Activated T-helper 2 cell treated with anti-CD3 and anti-CD28 coated beads, Interferon-gamma antibody, Interleukin-2, Interleukin-4, amounts not matched to agents 10 μg/mL and 5 μg/mL and 100 μg/mL, durations not matched to agents 14 hours and 24 hours and 36 hours (primary cell): Measurements from ENCODE around the gene MRPL47. TPM values are rescaled to one million over a fixed set of nuclear protein-coding genes. Genes with fewer than 3 reads are reported as not detected.

Experiments
- DNase-seq: peaks from one replicate; pipeline ENCODE4 v3.0.0; 2021; ENCODE audit warnings: low spot score
- H3K27ac Mint-ChIP-seq: one replicate; pipeline ENCODE4 v1.8.0; 2021; ENCODE audit warnings: mixed read lengths
- H3K27me3 Mint-ChIP-seq: one replicate; pipeline ENCODE4 v1.8.0; 2021; ENCODE audit warnings: low read depth, mixed read lengths
- H3K36me3 Mint-ChIP-seq: one replicate; pipeline ENCODE4 v1.8.0; 2021; ENCODE audit warnings: low read depth, mixed read lengths
- H3K4me1 Mint-ChIP-seq: one replicate; pipeline ENCODE4 v1.8.0; 2021; ENCODE audit warnings: low read depth, mixed read lengths
- H3K4me3 Mint-ChIP-seq: one replicate; pipeline ENCODE4 v1.8.0; 2021; ENCODE audit warnings: low read depth, mild to moderate bottlenecking, moderate library complexity, mixed read lengths
- H3K9me3 Mint-ChIP-seq: one replicate; pipeline ENCODE4 v1.8.0; 2021; ENCODE audit warnings: mixed read lengths
- intact Hi-C: fragments of 100-400 bp; cut with micrococcal nuclease; formaldehyde crosslinking; loops from one replicate; pipeline ENCODE4 v1.15.1; 2023
- total RNA-seq: library from RNA; stranded (reverse); gene quantifications from 2 replicates; pipeline ENCODE4 v1.2.3, GENCODE V29; 2022

Gene MRPL47
- total RNA-seq, 1 donor from 2014 or later = 61.2 TPM

- Mint-ChIP-seq H3K4me1 (peaks cover 30% of the 10 kb centered on the region), H3K4me3 (peak overlapping the region; percentile 98), H3K27ac (peak overlapping the region; percentile 96), H3K27me3 (peaks cover 14% of the 10 kb centered on the region), H3K36me3 (peaks cover 6% of the 10 kb centered on the region), H3K9me3 (no peaks in the 10 kb centered on the region)
- DNase-seq = peak; percentile 66
- intact Hi-C loops = loop anchor here (2.0 to 5.0 kb wide), 3 partner anchors 113 to 1039 kb away; partner anchors contain the start of genes GNB4, TTC14 and ZMAT3
These were observed 41.1 kb downstream of the MRPL47 start for GRCh38 chr3:179563271-179563783.

GRCh38 chr3:179562591-179563270 is 41.7 kb downstream of the MRPL47 start, which contains the start of gene ACTL6A:
Gene ACTL6A (plus strand): TSS chr3:179562926. CDS start chr3:179563093, 167 bp downstream.
- H3K27me3 Mint-ChIP-seq = peaks cover 14% of the 10 kb centered on the region
- intact Hi-C loops = loop anchor here (1.0 to 5.0 kb wide), 8 partner anchors 42 to 1040 kb away; partner anchors contain the start of genes GNB4, MFN1, MRPL47 and NDUFB5
- H3K9me3 Mint-ChIP-seq = no peaks in the 10 kb centered on the region
- H3K27ac Mint-ChIP-seq = peak within 1 kb of the TSS; percentile 98
- peak within 1 kb of the TSS; percentile 98 for H3K4me3 Mint-ChIP-seq
- DNase-seq = peak; percentile 98
- peaks cover 6% of the 10 kb centered on the region for H3K36me3 Mint-ChIP-seq
- peaks cover 30% of the 10 kb centered on the region for H3K4me1 Mint-ChIP-seq

GRCh38 chr3:179560791-179561190 is 43.6 kb downstream of the MRPL47 start:
- H3K27ac Mint-ChIP-seq = no peak overlapping the region
- no peak for DNase-seq
- H3K4me1 Mint-ChIP-seq = peaks cover 27% of the 10 kb centered on the region
- intact Hi-C loops = loop anchor here (5.0 kb wide), 1 partner anchor 1042 kb away; the partner anchor contains the start of gene TTC14
- peaks cover 3% of the 10 kb centered on the region for H3K36me3 Mint-ChIP-seq
- H3K4me3 Mint-ChIP-seq = no peak overlapping the region
- peaks cover 19% of the 10 kb centered on the region for H3K27me3 Mint-ChIP-seq
- H3K9me3 Mint-ChIP-seq = no peaks in the 10 kb centered on the region

GRCh38 chr3:179558742-179559364 is 45.6 kb downstream of the MRPL47 start:
- peak; percentile 28 for DNase-seq
- Mint-ChIP-seq H3K27me3 (peaks cover 22% of the 10 kb centered on the region), H3K36me3 (no peaks in the 10 kb centered on the region), H3K4me1 (peaks cover 13% of the 10 kb centered on the region), H3K4me3 (no peak overlapping the region), H3K9me3 (no peaks in the 10 kb centered on the region), H3K27ac (no peak overlapping the region)
- intact Hi-C loops = loop anchor here (2.0 kb wide), 1 partner anchor 544 kb away; no protein-coding TSS in a partner anchor

- no peaks in the 10 kb centered on the region for H3K36me3 Mint-ChIP-seq
- peaks cover 14% of the 10 kb centered on the region for H3K4me1 Mint-ChIP-seq
- H3K27ac Mint-ChIP-seq = no peak overlapping the region
- no peaks in the 10 kb centered on the region for H3K9me3 Mint-ChIP-seq
- H3K4me3 Mint-ChIP-seq = no peak overlapping the region
- intact Hi-C loops = no loop called here
- no peak for DNase-seq
- peaks cover 10% of the 10 kb centered on the region for H3K27me3 Mint-ChIP-seq
These were observed 52.9 kb downstream of the MRPL47 start for GRCh38 chr3:179551349-179552105.

GRCh38 chr3:179546814-179547241 is 57.6 kb downstream of the MRPL47 start:
- H3K4me1 Mint-ChIP-seq = peaks cover 17% of the 10 kb centered on the region
- intact Hi-C loops = no loop called here
- H3K36me3 Mint-ChIP-seq = no peaks in the 10 kb centered on the region
- peaks cover 2% of the 10 kb centered on the region for H3K27me3 Mint-ChIP-seq
- no peaks in the 10 kb centered on the region for H3K9me3 Mint-ChIP-seq
- H3K4me3 Mint-ChIP-seq = no peak overlapping the region
- no peak for DNase-seq
- no peak overlapping the region for H3K27ac Mint-ChIP-seq

GRCh38 chr3:179544981-179545645 is 59.3 kb downstream of the MRPL47 start:
- no peak overlapping the region for H3K27ac Mint-ChIP-seq
- intact Hi-C loops = no loop called here
- peaks cover 2% of the 10 kb centered on the region for H3K27me3 Mint-ChIP-seq
- H3K9me3 Mint-ChIP-seq = no peaks in the 10 kb centered on the region
- DNase-seq = no peak
- H3K4me1 Mint-ChIP-seq = peaks cover 17% of the 10 kb centered on the region
- H3K36me3 Mint-ChIP-seq = no peaks in the 10 kb centered on the region
- no peak overlapping the region for H3K4me3 Mint-ChIP-seq

- intact Hi-C loops = no loop called here
- Mint-ChIP-seq H3K27me3 (no peaks in the 10 kb centered on the region), H3K27ac (no peak overlapping the region), H3K9me3 (no peaks in the 10 kb centered on the region), H3K36me3 (no peaks in the 10 kb centered on the region), H3K4me3 (no peak overlapping the region), H3K4me1 (peaks cover 6% of the 10 kb centered on the region)
- DNase-seq = no peak
These were observed 62.1 kb downstream of the MRPL47 start for GRCh38 chr3:179542375-179542774.

GRCh38 chr3:179541596-179541995 is 62.8 kb downstream of the MRPL47 start:
- Mint-ChIP-seq H3K36me3 (no peaks in the 10 kb centered on the region), H3K27me3 (no peaks in the 10 kb centered on the region), H3K27ac (no peak overlapping the region), H3K4me3 (no peak overlapping the region), H3K9me3 (no peaks in the 10 kb centered on the region), H3K4me1 (peaks cover 3% of the 10 kb centered on the region)
- intact Hi-C loops = no loop called here
- DNase-seq = no peak

- no peak overlapping the region for H3K27ac Mint-ChIP-seq
These were observed 63.3 kb downstream of the MRPL47 start for GRCh38 chr3:179541094-179541493.

More at GRCh38 chr3:179541094-179541493, 63.3 kb downstream of the MRPL47 start:
- DNase-seq = no peak
- Mint-ChIP-seq H3K27me3 (no peaks in the 10 kb centered on the region), H3K9me3 (no peaks in the 10 kb centered on the region), H3K36me3 (no peaks in the 10 kb centered on the region), H3K4me3 (no peak overlapping the region), H3K4me1 (peaks cover 3% of the 10 kb centered on the region)
- intact Hi-C loops = no loop called here
